ENCODE data around the gene PIGU. TPM values are rescaled to one million over a fixed set of nuclear protein-coding genes. Genes with fewer than 3 reads are reported as not detected.

PIGU gene
- total and polyA plus RNA-seq, 4 donors, result 6.4 to 10.0 (median 7.2) TPM

- H3K4me1 ChIP-seq (ENCODE audit: control insufficient read depth in 4 of 4, insufficient read depth in 4 of 4, low read length in 3 of 4), result peaks cover 4 to 23% (median 13%) of the 10 kb centered on the region in 4 donors
- TF ChIP-seq ATF3 (IDR thresholded peaks at IDR 0.05) (no peak), REST (IDR thresholded peaks at IDR 0.05) (no peak), EGR1 (IDR thresholded peaks at IDR 0.05; ENCODE audit: low read depth in 2 of 2) (no peak), HNF4G (IDR thresholded peaks at IDR 0.05) (no peak)
- H3K9me3 ChIP-seq (ENCODE audit: control insufficient read depth in 4 of 4, low read length in 3 of 4), result no peaks in the 10 kb centered on the region
- no peak for DNase-seq (ENCODE audit: low spot score)
- no peak overlapping the region for H3K4me3 ChIP-seq (ENCODE audit: low read depth in 1 of 3, low read length in 3 of 3)
- H3K27ac ChIP-seq (ENCODE audit: low read depth in 1 of 2, low read length in 2 of 2), result no peak overlapping the region
- H3K36me3 ChIP-seq (ENCODE audit: control insufficient read depth in 4 of 4, insufficient read depth in 3 of 4, low read depth in 1 of 4, low read length in 3 of 4), result no peaks in the 10 kb centered on the region
- WGBS, result 68% methylated on average over 2 of the region's 2 CpGs
- H3K9ac ChIP-seq (ENCODE audit: low read depth in 1 of 2, low read length in 2 of 2), result no peak overlapping the region
- H3K27me3 ChIP-seq (ENCODE audit: control insufficient read depth in 4 of 4, insufficient read depth in 4 of 4, low read length in 3 of 4), result no peaks in the 10 kb centered on the region
These were observed 37.1 kb downstream of the PIGU start for GRCh38 chr20:34639755-34640222.

- WGBS, result 88% methylated on average over 3 of the region's 3 CpGs
These were observed 38.4 kb downstream of the PIGU start for GRCh38 chr20:34638532-34638931.

More at GRCh38 chr20:34638532-34638931, 38.4 kb downstream of the PIGU start:
- Histone ChIP-seq H3K9me3 (ENCODE audit: control insufficient read depth in 4 of 4, low read length in 3 of 4) (no peaks in the 10 kb centered on the region), H3K27me3 (ENCODE audit: control insufficient read depth in 4 of 4, insufficient read depth in 4 of 4, low read length in 3 of 4) (no peaks in the 10 kb centered on the region), H3K4me3 (ENCODE audit: low read depth in 1 of 3, low read length in 3 of 3) (no peak overlapping the region), H3K27ac (ENCODE audit: low read depth in 1 of 2, low read length in 2 of 2) (no peak overlapping the region), H3K4me1 (ENCODE audit: control insufficient read depth in 4 of 4, insufficient read depth in 4 of 4, low read length in 3 of 4) (peaks cover 4 to 35% (median 18%) of the 10 kb centered on the region in 4 donors), H3K9ac (ENCODE audit: low read depth in 1 of 2, low read length in 2 of 2) (no peak overlapping the region), H3K36me3 (ENCODE audit: control insufficient read depth in 4 of 4, insufficient read depth in 3 of 4, low read depth in 1 of 4, low read length in 3 of 4) (no peaks in the 10 kb centered on the region)
- TF ChIP-seq EGR1 (IDR thresholded peaks at IDR 0.05; ENCODE audit: low read depth in 2 of 2) (no peak), RAD21 (IDR thresholded peaks at IDR 0.05) (no peak), CTCF (IDR thresholded peaks at IDR 0.05; ENCODE audit: low read depth, low read length, missing input control) (no peak), GABPA (IDR thresholded peaks at IDR 0.05 in 1 of 2, conservative IDR thresholded peaks at IDR 0.05 in 1 of 2) (no peak), YY1 (IDR thresholded peaks at IDR 0.05) (no peak), FOXA2 (IDR thresholded peaks at IDR 0.05) (no peak), ZBTB33 (IDR thresholded peaks at IDR 0.05) (no peak), ATF3 (IDR thresholded peaks at IDR 0.05) (no peak), MAX (IDR thresholded peaks at IDR 0.05) (no peak), TAF1 (conservative IDR thresholded peaks at IDR 0.05) (no peak), JUND (IDR thresholded peaks at IDR 0.05) (no peak), REST (IDR thresholded peaks at IDR 0.05) (no peak)
- no peak for DNase-seq (ENCODE audit: low spot score)
